KOPT-K1 (cell line): ENCODE measurements around the gene TREML2.
"Not testable (repeated sequence)": the region's sequence is repeated elsewhere in the genome, so short reads cannot be mapped to it uniquely, and the experiment has no call there.

ENCODE experiments used
- H3K27ac ChIP-seq: fragments of 200-600 bp; sonication (generic); 2 replicates; pipeline ENCODE4 v1.5.1; 2016; ENCODE audit warnings: antibody characterized with exemption, mild to moderate bottlenecking, low read depth, low read length; ENCODE audit not compliant: poor library complexity, severe bottlenecking
- H3K36me3 ChIP-seq: fragments of 200-600 bp; sonication (generic); 2 replicates; pipeline ENCODE4 v1.5.1; 2017; ENCODE audit warnings: antibody characterized with exemption, mild to moderate bottlenecking, low read length, moderate library complexity; ENCODE audit not compliant: insufficient read depth
- H3K9me3 ChIP-seq: fragments of 200-600 bp; sonication (generic); 2 replicates; pipeline ENCODE4 v1.5.1; 2017; ENCODE audit warnings: antibody characterized with exemption, low read length, mild to moderate bottlenecking; ENCODE audit not compliant: insufficient read depth, poor library complexity, severe bottlenecking

TREML2 gene, protein sequence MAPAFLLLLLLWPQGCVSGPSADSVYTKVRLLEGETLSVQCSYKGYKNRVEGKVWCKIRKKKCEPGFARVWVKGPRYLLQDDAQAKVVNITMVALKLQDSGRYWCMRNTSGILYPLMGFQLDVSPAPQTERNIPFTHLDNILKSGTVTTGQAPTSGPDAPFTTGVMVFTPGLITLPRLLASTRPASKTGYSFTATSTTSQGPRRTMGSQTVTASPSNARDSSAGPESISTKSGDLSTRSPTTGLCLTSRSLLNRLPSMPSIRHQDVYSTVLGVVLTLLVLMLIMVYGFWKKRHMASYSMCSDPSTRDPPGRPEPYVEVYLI

DNA sequence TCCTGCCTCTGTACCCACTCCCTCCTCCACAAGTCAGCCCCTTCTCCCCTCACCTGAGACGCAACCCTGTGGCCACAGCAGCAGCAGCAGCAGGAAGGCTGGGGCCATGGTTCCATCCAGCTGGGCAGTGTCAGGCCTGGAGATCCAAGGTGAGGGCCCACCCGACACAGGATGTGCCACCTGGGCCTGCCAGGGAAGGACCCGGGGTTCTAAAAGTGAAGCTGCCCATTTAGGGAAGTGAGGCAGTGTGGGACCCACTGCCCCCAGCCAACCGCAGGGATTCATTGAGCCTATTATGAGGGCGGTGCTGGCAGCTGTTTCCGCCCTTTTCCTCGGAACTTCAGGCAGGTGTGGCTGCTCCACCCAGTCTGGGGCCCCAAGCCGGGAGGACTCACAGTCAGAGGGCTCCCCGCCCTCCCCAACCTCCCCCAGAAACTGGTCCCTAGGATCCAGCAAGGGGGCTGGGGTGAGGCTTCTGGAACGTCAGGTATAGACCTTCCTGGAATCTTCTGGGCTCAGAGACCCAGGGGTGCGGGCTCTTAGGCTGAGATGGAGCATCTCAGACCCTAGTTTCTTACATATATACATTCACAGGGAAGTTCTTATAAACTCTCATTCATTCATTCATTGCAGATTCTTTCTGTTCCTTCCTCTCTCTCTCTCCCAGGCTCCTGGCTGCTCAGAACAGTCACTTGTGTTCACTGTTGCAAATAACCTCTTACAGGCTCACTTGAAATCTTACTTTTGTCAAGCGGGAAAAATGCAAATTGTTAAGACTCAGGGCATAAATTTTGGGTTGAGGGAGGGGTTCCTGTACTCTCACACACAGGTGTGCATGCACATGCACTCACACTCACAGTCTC is at the start of gene TREML2:
TSS of gene TREML2 (minus strand) at position 249 of the 863 bp plus-strand sequence. CDS start at position 108, 141 bp downstream.
- peak within 1 kb of the TSS; percentile 91 for H3K27ac ChIP-seq

DNA sequence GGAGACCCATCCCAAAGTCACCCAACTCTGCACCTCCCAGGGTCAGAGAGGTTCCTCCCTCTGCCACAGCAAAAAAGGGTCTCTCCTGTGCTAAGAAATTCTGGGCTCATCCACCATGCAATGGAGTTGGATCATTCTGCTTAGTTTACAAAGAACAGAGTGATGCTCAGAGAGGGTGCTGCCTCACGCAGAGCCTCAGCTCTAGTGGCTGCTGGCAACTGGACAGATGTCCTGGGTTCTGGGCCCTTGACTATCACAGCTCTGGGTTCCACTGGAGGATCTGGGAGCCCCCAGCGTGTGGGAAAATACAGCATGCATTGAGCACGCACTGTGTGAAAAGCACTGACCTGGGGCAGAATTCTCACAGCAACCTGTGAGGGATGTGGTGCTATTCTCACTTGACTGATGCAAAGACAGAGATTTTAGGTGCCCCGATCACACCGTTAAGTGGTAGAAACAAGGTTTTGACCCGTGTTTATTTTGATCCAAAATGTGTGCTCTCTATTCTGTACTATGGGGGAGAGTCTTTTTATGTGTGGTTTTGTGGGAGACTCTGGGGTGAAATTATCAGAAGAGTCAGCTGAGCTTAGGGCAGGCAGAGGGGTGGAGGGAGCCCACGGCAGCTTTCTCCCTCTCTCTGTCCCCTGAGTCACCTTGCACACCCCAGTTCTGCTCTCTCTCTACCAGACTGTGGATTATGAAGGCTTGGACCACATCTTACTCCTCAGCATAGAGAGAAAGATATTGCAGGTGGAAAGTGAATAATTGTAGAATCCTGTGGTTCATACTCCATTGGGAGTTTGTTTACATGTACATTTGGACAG is 47.1 kb upstream of the TREML2 start:
- H3K27ac ChIP-seq: no peak overlapping the region
- no peaks in the 10 kb centered on the region for H3K36me3 ChIP-seq
- no peaks in the 10 kb centered on the region for H3K9me3 ChIP-seq

More for the DNA sequence above, at the start of gene TREML2:
- Histone ChIP-seq H3K9me3 (no peaks in the 10 kb centered on the region), H3K36me3 (peaks cover 21% of the 10 kb centered on the region; the same call in 1 of the 2 replicates)

- Histone ChIP-seq H3K36me3 (no peaks in the 10 kb centered on the region), H3K27ac (peak overlapping the region; percentile 32), H3K9me3 (no peaks in the 10 kb centered on the region)
Observed at GRCh38 chr6:41247288-41247865, 46.4 kb upstream of the TREML2 start.

DNA sequence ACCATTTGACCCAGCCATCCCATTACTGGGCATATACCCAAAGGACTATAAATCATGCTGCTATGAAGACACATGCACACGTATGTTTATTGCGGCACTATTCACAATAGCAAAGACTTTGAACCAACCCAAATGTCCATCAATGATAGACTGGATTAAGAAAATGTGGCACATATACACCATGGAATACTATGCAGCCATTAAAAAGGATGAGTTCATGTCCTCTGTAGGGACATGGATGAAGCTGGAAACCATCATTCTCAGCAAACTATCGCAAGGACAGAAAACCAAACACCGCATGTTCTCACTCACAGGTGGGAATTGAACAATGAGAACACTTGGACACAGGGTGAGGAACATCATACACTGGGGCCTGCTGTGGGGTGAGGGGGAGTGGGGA is 45.6 kb upstream of the TREML2 start:
- not testable (repeated sequence) for H3K9me3 ChIP-seq

GRCh38 chr6:41239467-41240159 is 38.7 kb upstream of the TREML2 start:
- no peaks in the 10 kb centered on the region for H3K9me3 ChIP-seq
- no peaks in the 10 kb centered on the region for H3K36me3 ChIP-seq
- no peak overlapping the region for H3K27ac ChIP-seq

More for the DNA sequence above, 45.6 kb upstream of the TREML2 start:
- not testable (repeated sequence) for H3K27ac ChIP-seq, H3K36me3 ChIP-seq

DNA sequence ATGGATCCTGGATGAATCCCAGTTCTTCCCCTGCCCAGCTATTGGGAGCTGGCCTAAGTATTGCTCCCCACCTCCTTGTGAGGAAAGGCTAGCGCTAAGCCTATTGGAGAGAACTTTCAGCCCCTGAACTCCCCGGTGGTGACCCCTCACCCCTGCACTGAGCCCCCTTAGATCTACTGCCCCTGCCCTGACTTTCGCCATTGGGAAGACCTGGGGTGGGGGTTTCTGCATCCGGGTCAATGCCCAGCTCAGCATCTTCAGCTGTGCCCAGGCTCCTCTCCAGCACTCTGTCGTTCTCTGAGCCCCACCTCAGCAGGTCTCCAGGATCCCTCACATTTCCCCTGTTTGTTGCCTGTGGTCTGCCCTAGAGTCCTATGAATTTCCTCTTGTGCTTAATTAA is 36.2 kb upstream of the TREML2 start:
- H3K9me3 ChIP-seq: no peaks in the 10 kb centered on the region
- no peaks in the 10 kb centered on the region for H3K36me3 ChIP-seq
- H3K27ac ChIP-seq: no peak overlapping the region

- no peak overlapping the region for H3K27ac ChIP-seq
- no peaks in the 10 kb centered on the region for H3K36me3 ChIP-seq
- no peaks in the 10 kb centered on the region for H3K9me3 ChIP-seq
Observed at GRCh38 chr6:41236276-41236675, 35.3 kb upstream of the TREML2 start.

GRCh38 chr6:41232667-41233066 is 31.7 kb upstream of the TREML2 start:
- Histone ChIP-seq H3K9me3 (no peaks in the 10 kb centered on the region), H3K27ac (no peak overlapping the region), H3K36me3 (no peaks in the 10 kb centered on the region)

GRCh38 chr6:41231246-41231645 is 30.3 kb upstream of the TREML2 start:
- Histone ChIP-seq H3K27ac (no peak overlapping the region), H3K36me3 (no peaks in the 10 kb centered on the region), H3K9me3 (no peaks in the 10 kb centered on the region)

DNA sequence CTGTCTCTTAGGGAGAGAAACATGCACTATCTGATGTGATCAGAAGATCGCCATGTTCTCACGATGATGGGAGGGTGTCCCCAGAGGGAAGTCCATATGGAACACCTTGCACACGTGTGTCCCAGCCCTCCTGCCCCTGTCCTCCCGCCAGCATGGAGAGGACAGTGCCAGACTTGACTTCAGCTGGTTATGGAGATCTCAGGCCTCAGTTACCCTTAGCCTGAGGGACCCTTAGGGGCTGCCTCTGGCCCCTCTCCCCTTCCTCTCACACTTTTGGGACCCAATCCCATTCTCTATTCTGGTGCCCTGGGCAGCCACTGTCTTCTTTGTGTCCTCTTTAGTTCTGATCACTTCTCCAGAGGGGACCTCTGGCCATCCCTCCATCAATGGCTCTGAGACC is 28.8 kb upstream of the TREML2 start:
- Histone ChIP-seq H3K27ac (no peak overlapping the region), H3K36me3 (no peaks in the 10 kb centered on the region), H3K9me3 (no peaks in the 10 kb centered on the region)

DNA sequence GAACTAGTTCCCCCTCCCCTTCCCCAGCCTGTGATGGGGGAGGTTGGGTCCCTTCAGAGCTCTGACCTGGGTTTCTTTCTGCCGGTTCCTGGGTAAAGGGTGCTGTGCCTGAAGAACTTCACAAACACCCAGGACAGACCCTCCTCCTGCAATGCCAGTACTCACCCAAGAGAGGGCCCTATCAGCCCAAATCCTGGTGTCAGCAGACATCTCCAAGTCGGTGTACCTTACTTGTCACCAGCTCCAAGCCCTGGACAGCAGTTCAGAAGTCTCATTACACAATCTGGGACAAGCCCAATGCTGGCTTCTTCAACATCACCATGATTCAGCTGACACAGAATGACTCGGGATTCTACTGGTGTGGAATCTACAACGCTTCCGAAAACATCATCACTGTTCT is 27.7 kb upstream of the TREML2 start:
- H3K36me3 ChIP-seq: no peaks in the 10 kb centered on the region
- no peaks in the 10 kb centered on the region for H3K9me3 ChIP-seq
- H3K27ac ChIP-seq: no peak overlapping the region

DNA sequence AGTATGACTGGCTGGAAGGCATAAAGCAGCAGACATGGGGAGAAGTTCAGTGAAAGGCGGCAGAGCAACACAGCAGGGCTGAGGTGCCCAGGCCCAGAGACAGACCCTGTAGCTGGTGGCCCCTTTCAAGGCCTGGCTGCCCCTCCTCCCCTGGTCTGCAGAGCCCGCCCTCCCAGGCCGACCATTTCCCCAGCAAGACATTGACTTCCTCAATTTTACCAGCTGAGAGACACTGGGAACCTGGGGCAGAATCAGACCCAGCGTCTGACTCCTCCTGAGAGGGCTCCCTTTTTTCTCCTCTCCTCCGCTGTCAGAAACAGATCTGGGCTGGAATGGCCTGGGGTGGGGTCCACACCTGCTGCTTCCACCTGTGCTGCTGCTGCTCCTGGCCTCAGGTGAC is 27.1 kb upstream of the TREML2 start, which contains the start of gene TREML4:
TSS of gene TREML4 (plus strand) at position 254 of the 400 bp plus-strand sequence. CDS start at position 333, 79 bp downstream.
- no peak within 1 kb of the TSS for H3K27ac ChIP-seq
- H3K36me3 ChIP-seq: no peaks in the 10 kb centered on the region
- no peaks in the 10 kb centered on the region for H3K9me3 ChIP-seq

- no peak overlapping the region for H3K27ac ChIP-seq
- no peaks in the 10 kb centered on the region for H3K9me3 ChIP-seq
- H3K36me3 ChIP-seq: no peaks in the 10 kb centered on the region
Observed at GRCh38 chr6:41226752-41227151, 25.8 kb upstream of the TREML2 start.

GRCh38 chr6:41224800-41225199 is 23.9 kb upstream of the TREML2 start:
- Histone ChIP-seq H3K27ac (no peak overlapping the region), H3K9me3 (peaks cover 11% of the 10 kb centered on the region), H3K36me3 (no peaks in the 10 kb centered on the region)
